Fibroblast of lung (primary cell): ENCODE data around the gene PDE3A. TPM values are rescaled to one million over a fixed set of nuclear protein-coding genes. Genes with fewer than 3 reads are reported as not detected.

Experiments used
- DNase-seq, 2 donors: peaks; one replicate each; pipeline versions ENCODE4 v3.0.0 to v3.0.0-alpha.2; 2010; ENCODE audit warnings: low read depth in 2 of 2
- H2AFZ ChIP-seq: 2 replicates; pipeline ENCODE4 v1.5.1; 2012; ENCODE audit warnings: low read length, control low read depth, inconsistent platforms
- H3K27ac ChIP-seq: 2 replicates; pipeline ENCODE4 v1.5.1; 2011; ENCODE audit warnings: low read length, control low read depth; ENCODE audit not compliant: insufficient read depth
- H3K27me3 ChIP-seq: 2 replicates; pipeline ENCODE4 v1.5.1; 2011; ENCODE audit warnings: mild to moderate bottlenecking, low read length; ENCODE audit not compliant: control insufficient read depth, insufficient read depth
- H3K36me3 ChIP-seq: 2 replicates; pipeline ENCODE4 v1.5.1; 2011; ENCODE audit warnings: low read length; ENCODE audit not compliant: control insufficient read depth, insufficient read depth
- H3K4me1 ChIP-seq: 2 replicates; pipeline ENCODE4 v1.5.1; 2011; ENCODE audit warnings: low read length; ENCODE audit not compliant: control insufficient read depth, insufficient read depth; ENCODE audit errors: extremely low read depth
- H3K4me2 ChIP-seq: 2 replicates; pipeline ENCODE4 v1.5.1; 2011; ENCODE audit warnings: low read length, control low read depth; ENCODE audit not compliant: insufficient read depth; ENCODE audit errors: extremely low read depth
- H3K4me3 ChIP-seq, 4 experiments: fragments of 200-600 bp in 1 of 4; sonication (generic) in 1 of 4; replicated peaks in 1 of 4; 2 replicates each; pipeline ENCODE4 v1.5.1; 2011 to 2016; ENCODE audit warnings: low read length in 4 of 4, low read depth in 3 of 4, mild to moderate bottlenecking in 3 of 4, control low read depth in 2 of 4, inconsistent platforms in 1 of 4, mixed read lengths in 1 of 4; ENCODE audit not compliant: insufficient read depth in 1 of 4; ENCODE audit errors: control extremely low read depth in 1 of 4
- H3K79me2 ChIP-seq: 2 replicates; pipeline ENCODE4 v1.5.1; 2012; ENCODE audit warnings: mild to moderate bottlenecking, low read length, inconsistent platforms; ENCODE audit not compliant: control insufficient read depth, insufficient read depth
- H3K9ac ChIP-seq: 2 replicates; pipeline ENCODE4 v1.5.1; 2011; ENCODE audit warnings: mild to moderate bottlenecking, low read length, control low read depth; ENCODE audit not compliant: insufficient read depth
- H3K9me3 ChIP-seq: 2 replicates; pipeline ENCODE4 v1.5.1; 2012; ENCODE audit warnings: low read depth, low read length; ENCODE audit not compliant: control insufficient read depth, insufficient read depth
- H4K20me1 ChIP-seq: 2 replicates; pipeline ENCODE4 v1.5.1; 2011; ENCODE audit warnings: low read length; ENCODE audit not compliant: control insufficient read depth, insufficient read depth; ENCODE audit errors: extremely low read depth
- EZH2 ChIP-seq: IDR thresholded peaks from 2 replicates; pipeline ENCODE4 v1.5.1; 2012; ENCODE audit warnings: low read length, control low read depth, mild to moderate bottlenecking; ENCODE audit errors: missing control alignments
- polyA plus RNA-seq, 2 donors: library from polyadenylated mRNA; depleted of rRNA in 1 of 2; stranded (reverse) in 1 of 2; unstranded in 1 of 2; fragments of >200 nt; gene quantifications; 2 replicates each; pipeline ENCODE4 v1.2.1, GENCODE V29; 2011 to 2012; ENCODE audit warnings: missing spikeins in 1 of 2
- total RNA-seq: library from RNA; depleted of rRNA; stranded (reverse); fragments of >200 nt; gene quantifications from 2 replicates; pipeline ENCODE4 v1.2.1, GENCODE V29; 2014
- TF ChIP-seq, protein P1 (sequence below), 2 donors: IDR thresholded peaks in 1 of 2; conservative IDR thresholded peaks in 1 of 2; 1 replicate in 1 of 2; 2 replicates in 1 of 2; pipeline ENCODE4 v1.5.1; 2011 to 2012; ENCODE audit warnings: low read length in 2 of 2, control low read depth in 1 of 2, inconsistent platforms in 1 of 2, low read depth in 1 of 2, mild to moderate bottlenecking in 1 of 2

The PDE3A gene
- total and polyA plus RNA-seq, 2 donors (not counting 1 experiment from before 2014, with no cell fraction given): 0.17 to 2.7 TPM

GRCh38 chr12:20469300-20469699 lies 101.0 kb downstream of the PDE3A start:
- Histone ChIP-seq H4K20me1 (no peaks in the 10 kb centered on the region), H3K27ac (no peak overlapping the region), H3K9me3 (no peaks in the 10 kb centered on the region), H3K27me3 (no peaks in the 10 kb centered on the region), H3K4me1 (no peaks in the 10 kb centered on the region), H3K9ac (no peak overlapping the region), H3K36me3 (no peaks in the 10 kb centered on the region), H3K4me2 (no peak overlapping the region), H3K79me2 (no peaks in the 10 kb centered on the region), H2AFZ (no peak overlapping the region), H3K4me3 (no peak overlapping the region)
- DNase-seq: no peak
- TF ChIP-seq, protein P1, sequence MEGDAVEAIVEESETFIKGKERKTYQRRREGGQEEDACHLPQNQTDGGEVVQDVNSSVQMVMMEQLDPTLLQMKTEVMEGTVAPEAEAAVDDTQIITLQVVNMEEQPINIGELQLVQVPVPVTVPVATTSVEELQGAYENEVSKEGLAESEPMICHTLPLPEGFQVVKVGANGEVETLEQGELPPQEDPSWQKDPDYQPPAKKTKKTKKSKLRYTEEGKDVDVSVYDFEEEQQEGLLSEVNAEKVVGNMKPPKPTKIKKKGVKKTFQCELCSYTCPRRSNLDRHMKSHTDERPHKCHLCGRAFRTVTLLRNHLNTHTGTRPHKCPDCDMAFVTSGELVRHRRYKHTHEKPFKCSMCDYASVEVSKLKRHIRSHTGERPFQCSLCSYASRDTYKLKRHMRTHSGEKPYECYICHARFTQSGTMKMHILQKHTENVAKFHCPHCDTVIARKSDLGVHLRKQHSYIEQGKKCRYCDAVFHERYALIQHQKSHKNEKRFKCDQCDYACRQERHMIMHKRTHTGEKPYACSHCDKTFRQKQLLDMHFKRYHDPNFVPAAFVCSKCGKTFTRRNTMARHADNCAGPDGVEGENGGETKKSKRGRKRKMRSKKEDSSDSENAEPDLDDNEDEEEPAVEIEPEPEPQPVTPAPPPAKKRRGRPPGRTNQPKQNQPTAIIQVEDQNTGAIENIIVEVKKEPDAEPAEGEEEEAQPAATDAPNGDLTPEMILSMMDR (conservative IDR thresholded peaks at IDR 0.05 in 1 of 2, IDR thresholded peaks at IDR 0.05 in 1 of 2; ENCODE audit: low read depth in 1 of 2, low read length in 2 of 2): no peak
- TF ChIP-seq EZH2: no peak

DNA sequence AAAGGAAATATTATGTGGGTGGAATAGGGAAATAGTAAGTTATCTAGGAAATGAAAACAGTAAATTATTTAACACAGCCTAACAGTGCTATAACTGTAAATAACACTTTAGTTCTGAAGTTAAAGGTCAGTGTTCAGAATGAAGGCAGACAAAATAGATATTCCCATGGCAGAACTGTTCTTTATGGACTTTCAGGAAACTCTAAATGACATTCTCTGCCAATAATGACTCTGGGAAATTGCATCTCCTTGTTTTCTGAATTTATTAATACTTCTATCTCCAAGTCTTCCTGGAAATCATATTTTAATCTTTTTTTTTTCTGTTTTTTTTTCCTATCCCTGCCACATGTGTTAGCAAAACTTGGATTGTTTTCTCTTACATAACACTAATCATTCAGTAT lies 101.4 kb downstream of the PDE3A start:
- H3K4me2 ChIP-seq: no peak overlapping the region
- no peaks in the 10 kb centered on the region for H3K4me1 ChIP-seq
- no peak for DNase-seq
- H3K9ac ChIP-seq: no peak overlapping the region
- no peaks in the 10 kb centered on the region for H4K20me1 ChIP-seq
- no peaks in the 10 kb centered on the region for H3K27me3 ChIP-seq
- no peak overlapping the region for H3K27ac ChIP-seq
- no peaks in the 10 kb centered on the region for H3K9me3 ChIP-seq
- TF ChIP-seq, protein P1 (conservative IDR thresholded peaks at IDR 0.05 in 1 of 2, IDR thresholded peaks at IDR 0.05 in 1 of 2; ENCODE audit: low read depth in 1 of 2, low read length in 2 of 2): no peak
- TF ChIP-seq EZH2: no peak
- no peaks in the 10 kb centered on the region for H3K36me3 ChIP-seq
- H3K4me3 ChIP-seq: no peak overlapping the region
- no peak overlapping the region for H2AFZ ChIP-seq
- H3K79me2 ChIP-seq: no peaks in the 10 kb centered on the region

- Histone ChIP-seq H3K27ac (no peak overlapping the region), H3K4me2 (no peak overlapping the region), H3K79me2 (no peaks in the 10 kb centered on the region), H2AFZ (no peak overlapping the region), H3K4me1 (no peaks in the 10 kb centered on the region), H3K4me3 (no peak overlapping the region), H3K36me3 (no peaks in the 10 kb centered on the region), H3K27me3 (no peaks in the 10 kb centered on the region), H4K20me1 (no peaks in the 10 kb centered on the region), H3K9ac (no peak overlapping the region), H3K9me3 (no peaks in the 10 kb centered on the region)
- TF ChIP-seq, protein P1 (conservative IDR thresholded peaks at IDR 0.05 in 1 of 2, IDR thresholded peaks at IDR 0.05 in 1 of 2; ENCODE audit: low read depth in 1 of 2, low read length in 2 of 2): no peak
- no peak for DNase-seq
Observed at GRCh38 chr12:20472102-20472782, 103.9 kb downstream of the PDE3A start.
